CD4-positive, alpha-beta memory T cell (primary cell): Measurements from ENCODE around the gene TRA2A. TPM values are rescaled to one million over a fixed set of nuclear protein-coding genes. Genes with fewer than 3 reads are reported as not detected.
A peak's percentile ranks its signal among the peaks of the same experiment; 100 is the strongest.

Experiments used
- CTCF ChIA-PET: fragments of 350-600 bp; sonication (Branson Sonifier 250); formaldehyde crosslinking; loops from one replicate; lab custom pipeline; 2021; ENCODE audit warnings: inconsistent platforms; ENCODE audit not compliant: partially characterized antibody; lab: Charles Lee
- POLR2A ChIA-PET: fragments of 350-600 bp; sonication (Branson Sonifier 250); formaldehyde crosslinking; loops from one replicate; lab custom pipeline; 2021; ENCODE audit not compliant: partially characterized antibody; lab: Charles Lee
- DNase-seq, 5 donors: peaks; one replicate each; pipeline versions ENCODE4 v3.0.0 to v3.0.0-alpha.2; 2020 to 2022; ENCODE audit warnings: mixed read lengths in 1 of 5
- H3K27ac ChIP-seq: one replicate; pipeline ENCODE4 v1.7.0; 2013; ENCODE audit warnings: low read depth, low read length
- H3K27me3 ChIP-seq: 2 replicates; pipeline ENCODE4 v1.7.0; 2013; ENCODE audit warnings: mild to moderate bottlenecking, low read length, moderate library complexity; ENCODE audit not compliant: insufficient read depth
- H3K36me3 ChIP-seq: 2 replicates; pipeline ENCODE4 v1.7.0; 2013; ENCODE audit warnings: mild to moderate bottlenecking, low read length, moderate library complexity; ENCODE audit not compliant: insufficient read depth
- H3K4me1 ChIP-seq: 2 replicates; pipeline ENCODE4 v1.7.0; 2013; ENCODE audit warnings: mild to moderate bottlenecking, low read length, moderate library complexity; ENCODE audit not compliant: insufficient read depth
- H3K4me3 ChIP-seq, 2 donors: one replicate each; pipeline ENCODE4 v1.7.0; 2013; ENCODE audit warnings: low read length in 2 of 2, mild to moderate bottlenecking in 1 of 2
- H3K9me3 ChIP-seq, 2 donors: one replicate each; pipeline ENCODE4 v1.7.0; 2013; ENCODE audit warnings: low read length in 2 of 2, control low read depth in 1 of 2; ENCODE audit not compliant: control insufficient read depth in 1 of 2
- H3K27ac Mint-ChIP-seq, 7 donors: one replicate each; pipeline ENCODE4 v1.8.0; 2020 to 2021; ENCODE audit warnings: mixed read lengths in 7 of 7, mild to moderate bottlenecking in 6 of 7, inconsistent platforms in 3 of 7, moderate library complexity in 3 of 7
- H3K27me3 Mint-ChIP-seq, 2 donors: one replicate each; pipeline ENCODE4 v1.8.0; 2020 to 2021; ENCODE audit warnings: mixed read lengths in 2 of 2
- H3K36me3 Mint-ChIP-seq, 2 donors: one replicate each; pipeline ENCODE4 v1.8.0; 2020 to 2021; ENCODE audit warnings: mixed read lengths in 2 of 2, inconsistent platforms in 1 of 2, mild to moderate bottlenecking in 1 of 2
- H3K4me1 Mint-ChIP-seq, 4 donors: one replicate each; pipeline ENCODE4 v1.8.0; 2020 to 2021; ENCODE audit warnings: mixed read lengths in 4 of 4, mild to moderate bottlenecking in 1 of 4
- H3K4me3 Mint-ChIP-seq, 8 donors: one replicate each; pipeline ENCODE4 v1.8.0; 2020 to 2021; ENCODE audit warnings: mixed read lengths in 8 of 8, mild to moderate bottlenecking in 7 of 8, moderate library complexity in 6 of 8, inconsistent platforms in 3 of 8
- H3K9me3 Mint-ChIP-seq, 8 donors: one replicate each; pipeline ENCODE4 v1.8.0; 2020 to 2021; ENCODE audit warnings: mixed read lengths in 8 of 8, mild to moderate bottlenecking in 5 of 8, inconsistent platforms in 3 of 8, moderate library complexity in 1 of 8
- intact Hi-C: fragments of 100-400 bp; cut with micrococcal nuclease; formaldehyde crosslinking; loops from one replicate; pipeline ENCODE4 v1.15.1; 2023
- polyA plus RNA-seq, 2 donors: library from polyadenylated mRNA; unstranded; fragments of 300-500 nt; fragmentation: Illumina TruSeq; gene quantifications; one replicate each; pipeline ENCODE4 v1.2.3, GENCODE V29; 2021
- total RNA-seq, 2 experiments: library from RNA; stranded (reverse); gene quantifications; one replicate each; pipeline ENCODE4 v1.2.3, GENCODE V29; 2021

Gene TRA2A
- total and polyA plus RNA-seq, 4 experiments from 2014 or later, result 37.5 to 145 (median 90.1) TPM

GRCh38 chr7:23468526-23469149 is 63.1 kb downstream of the TRA2A start:
- Mint-ChIP-seq H3K36me3 (peaks cover 0 to 7% of the 10 kb centered on the region in 2 donors), H3K9me3 (peaks cover 0 to 17% (median 8%) of the 10 kb centered on the region in 8 donors), H3K4me1 (peaks cover 19 to 43% (median 31%) of the 10 kb centered on the region in 4 donors), H3K4me3 (peak overlapping the region in 7 of 8 donors; percentile 59 to 78 (median 69)), H3K27me3 (peaks cover 57 to 66% of the 10 kb centered on the region in 2 donors), H3K27ac (peak overlapping the region in 2 of 7 donors; percentile 39 to 83)
- CTCF ChIA-PET, result interaction anchor here (1.0 to 1.4 kb wide), 2 partner anchors 192 to 195 kb away, joined by 4 read pairs; no protein-coding TSS in a partner anchor
- H3K27me3 ChIP-seq, result peaks cover 62% of the 10 kb centered on the region
- peak overlapping the region in 1 of 2 donors; percentile 17 for H3K4me3 ChIP-seq
- DNase-seq, result peak in 2 of 5 donors; percentile 27 to 42
- H3K36me3 ChIP-seq, result no peaks in the 10 kb centered on the region
- H3K9me3 ChIP-seq, result no peaks in the 10 kb centered on the region
- H3K27ac ChIP-seq, result no peak overlapping the region
- H3K4me1 ChIP-seq, result peaks cover 45% of the 10 kb centered on the region
- POLR2A ChIA-PET, result no interaction called here
- intact Hi-C loops, result no loop called here

GRCh38 chr7:23467806-23468525 is 63.8 kb downstream of the TRA2A start:
- Histone ChIP-seq H3K27me3 (peaks cover 55% of the 10 kb centered on the region), H3K27ac (no peak overlapping the region), H3K4me3 (no peak overlapping the region), H3K9me3 (no peaks in the 10 kb centered on the region), H3K4me1 (peaks cover 42% of the 10 kb centered on the region), H3K36me3 (no peaks in the 10 kb centered on the region)
- Mint-ChIP-seq H3K4me1 (peaks cover 20 to 39% (median 28%) of the 10 kb centered on the region in 4 donors), H3K27me3 (peaks cover 58 to 67% of the 10 kb centered on the region in 2 donors), H3K4me3 (peak overlapping the region in 7 of 8 donors; percentile 39 to 78 (median 69)), H3K9me3 (peaks cover 0 to 11% (median 8%) of the 10 kb centered on the region in 8 donors), H3K27ac (peak overlapping the region in 3 of 7 donors; percentile 7 to 83 (median 39)), H3K36me3 (peaks cover 0 to 4% of the 10 kb centered on the region in 2 donors)
- ChIA-PET POLR2A (no interaction called here), CTCF (interaction anchor here (1.0 to 1.4 kb wide), 2 partner anchors 191 to 195 kb away, joined by 4 read pairs; no protein-coding TSS in a partner anchor)
- intact Hi-C loops, result no loop called here
- peak in 3 of 5 donors; percentile 25 to 30 (median 28) for DNase-seq

- no peak for DNase-seq
Measured at GRCh38 chr7:23467291-23467805, 64.4 kb downstream of the TRA2A start.

DNA sequence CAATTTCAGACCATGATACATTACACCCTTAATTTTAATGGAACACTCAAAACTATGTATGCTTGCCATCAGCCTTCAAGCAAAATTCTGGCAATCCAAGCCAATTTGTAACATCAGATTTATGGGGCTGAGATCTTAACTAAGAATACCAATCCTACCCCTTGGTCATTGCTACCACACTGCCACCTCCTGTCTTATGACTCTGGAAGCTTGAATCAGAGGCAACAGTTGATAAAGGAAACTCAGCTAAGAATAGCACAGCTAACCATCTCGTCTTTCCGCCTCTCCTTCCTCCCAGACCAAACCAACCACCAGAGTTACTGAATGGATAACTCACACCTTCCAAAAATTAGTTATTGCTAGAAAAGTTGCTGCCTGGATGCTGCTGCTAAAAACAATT is 68.9 kb downstream of the TRA2A start:
- H3K36me3 ChIP-seq, result no peaks in the 10 kb centered on the region
- ChIA-PET POLR2A (interaction anchor here (0.7 to 0.8 kb wide), 2 partner anchors 77 to 190 kb away, joined by 3 read pairs; no protein-coding TSS in a partner anchor), CTCF (interaction anchor here (0.7 to 3.6 kb wide), 4 partner anchors 105 to 190 kb away, joined by 3 to 16 read pairs (median 5); no protein-coding TSS in a partner anchor)
- H3K4me3 ChIP-seq, result no peak overlapping the region
- peaks cover 4% of the 10 kb centered on the region for H3K4me1 ChIP-seq
- no peaks in the 10 kb centered on the region for H3K36me3 Mint-ChIP-seq
- peaks cover 56 to 63% of the 10 kb centered on the region in 2 donors for H3K27me3 Mint-ChIP-seq
- peaks cover 0 to 1% (median 0%) of the 10 kb centered on the region in 8 donors for H3K9me3 Mint-ChIP-seq
- H3K27ac ChIP-seq, result no peak overlapping the region
- H3K4me3 Mint-ChIP-seq, result no peak overlapping the region
- H3K9me3 ChIP-seq, result no peaks in the 10 kb centered on the region
- no peak overlapping the region for H3K27ac Mint-ChIP-seq
- intact Hi-C loops, result loop anchor here (1.0 kb wide), 1 partner anchor 186 kb away; no protein-coding TSS in a partner anchor
- no peak for DNase-seq
- peaks cover 7 to 14% (median 7%) of the 10 kb centered on the region in 4 donors for H3K4me1 Mint-ChIP-seq
- peaks cover 18% of the 10 kb centered on the region for H3K27me3 ChIP-seq

More at GRCh38 chr7:23467291-23467805, 64.4 kb downstream of the TRA2A start:
- Mint-ChIP-seq H3K27me3 (peaks cover 56 to 66% of the 10 kb centered on the region in 2 donors), H3K36me3 (peaks cover 0 to 4% of the 10 kb centered on the region in 2 donors), H3K9me3 (peaks cover 0 to 8% (median 6%) of the 10 kb centered on the region in 8 donors), H3K4me1 (peaks cover 20 to 38% (median 29%) of the 10 kb centered on the region in 4 donors), H3K27ac (peak overlapping the region in 1 of 7 donors; percentile 39), H3K4me3 (peak overlapping the region in 7 of 8 donors; percentile 39 to 78 (median 54))
- intact Hi-C loops, result no loop called here
- H3K9me3 ChIP-seq, result no peaks in the 10 kb centered on the region
- ChIA-PET CTCF (interaction anchor here (1.0 to 1.4 kb wide), 2 partner anchors 190 to 194 kb away, joined by 4 read pairs; no protein-coding TSS in a partner anchor), POLR2A (no interaction called here)
- H3K4me1 ChIP-seq, result peaks cover 42% of the 10 kb centered on the region
- no peak overlapping the region for H3K4me3 ChIP-seq
- no peak overlapping the region for H3K27ac ChIP-seq
- peaks cover 49% of the 10 kb centered on the region for H3K27me3 ChIP-seq
- H3K36me3 ChIP-seq, result no peaks in the 10 kb centered on the region

DNA sequence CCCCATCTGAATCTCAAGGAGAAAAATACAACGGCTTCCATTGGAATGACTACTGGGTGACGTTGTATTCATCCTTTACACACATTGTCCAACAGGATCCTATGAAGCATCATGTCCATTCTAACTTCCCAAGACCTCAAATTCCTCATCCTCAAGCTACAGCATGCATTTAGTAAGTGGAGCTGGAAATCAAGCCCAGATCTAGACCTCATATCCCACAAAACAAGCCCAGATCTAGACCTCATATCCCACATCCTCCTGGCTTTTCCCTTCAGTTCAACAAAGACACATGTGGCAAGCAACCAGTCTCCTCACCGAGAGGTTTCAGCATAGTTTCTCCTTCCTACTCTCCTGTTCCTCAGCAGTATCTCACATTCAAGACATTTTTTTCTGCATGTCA is 73.7 kb downstream of the TRA2A start:
- Mint-ChIP-seq H3K27ac (no peak overlapping the region), H3K9me3 (no peaks in the 10 kb centered on the region)
- H3K27me3 ChIP-seq, result no peaks in the 10 kb centered on the region

DNA sequence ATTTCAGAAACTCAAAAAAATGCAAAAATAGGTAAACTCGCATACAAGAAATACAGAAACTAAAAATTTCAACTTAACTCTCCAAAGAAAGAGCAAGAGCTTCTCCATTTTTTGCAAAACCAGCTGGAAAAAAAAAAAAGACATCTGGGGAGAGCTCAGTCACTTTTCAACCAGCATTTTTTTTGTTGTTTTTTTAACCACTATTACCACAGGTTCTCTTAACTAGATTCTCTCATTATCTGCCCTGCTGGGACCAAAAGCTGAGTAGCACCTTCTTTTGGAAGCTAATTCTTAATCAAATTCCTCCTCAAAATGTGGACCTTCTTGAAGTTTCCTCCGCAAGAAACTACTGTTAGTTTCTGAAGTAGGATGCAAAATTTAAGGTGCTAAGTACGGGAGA is 75.7 kb downstream of the TRA2A start:
- POLR2A ChIA-PET, result no interaction called here
- intact Hi-C loops, result no loop called here

More for the DNA sequence above, 73.7 kb downstream of the TRA2A start:
- Mint-ChIP-seq H3K4me3 (no peak overlapping the region), H3K27me3 (peaks cover 45 to 46% of the 10 kb centered on the region in 2 donors), H3K4me1 (peaks cover 0 to 3% (median 2%) of the 10 kb centered on the region in 4 donors), H3K36me3 (no peaks in the 10 kb centered on the region)
- no peak for DNase-seq
- Histone ChIP-seq H3K4me3 (no peak overlapping the region), H3K36me3 (no peaks in the 10 kb centered on the region), H3K4me1 (no peaks in the 10 kb centered on the region), H3K27ac (no peak overlapping the region), H3K9me3 (no peaks in the 10 kb centered on the region)
- intact Hi-C loops, result no loop called here
- ChIA-PET CTCF (no interaction called here), POLR2A (no interaction called here)

More for the DNA sequence above, 75.7 kb downstream of the TRA2A start:
- no peak overlapping the region for H3K27ac ChIP-seq
- DNase-seq, result no peak
- H3K27me3 ChIP-seq, result no peaks in the 10 kb centered on the region
- CTCF ChIA-PET, result interaction anchor here (1.2 kb wide), 1 partner anchor 183 kb away, joined by 3 read pairs; no protein-coding TSS in a partner anchor
- Mint-ChIP-seq H3K4me3 (no peak overlapping the region), H3K9me3 (peaks cover 0 to 1% (median 0%) of the 10 kb centered on the region in 8 donors), H3K4me1 (no peaks in the 10 kb centered on the region), H3K27me3 (peaks cover 34 to 38% of the 10 kb centered on the region in 2 donors), H3K36me3 (no peaks in the 10 kb centered on the region), H3K27ac (no peak overlapping the region)
- H3K9me3 ChIP-seq, result no peaks in the 10 kb centered on the region
- no peak overlapping the region for H3K4me3 ChIP-seq
- no peaks in the 10 kb centered on the region for H3K36me3 ChIP-seq
- H3K4me1 ChIP-seq, result no peaks in the 10 kb centered on the region
